Left lung (tissue), 10 donors: ENCODE data around the gene TMEM51. TPM values are rescaled to one million over a fixed set of nuclear protein-coding genes. Genes with fewer than 3 reads are reported as not detected.
A peak's percentile ranks its signal among the peaks of the same experiment; 100 is the strongest.

Source experiments
- ATAC-seq: fragments of 200-7000 bp; cut with Tn5 transposase; one replicate; pipeline ENCODE4 v1.9.1; 2020; ENCODE audit warnings: moderate library complexity
- DNase-seq, 4 donors: peaks; one replicate each; pipeline ENCODE4 v3.0.0-alpha.2; 2013 to 2020
- H3K27ac ChIP-seq, 2 donors: fragments of 200-600 bp; sonication (generic) in 1 of 2; one replicate each; pipeline versions ENCODE4 v1.5.0 to v1.8.0; 2020 to 2021
- H3K27me3 ChIP-seq, 2 donors: fragments of 200-600 bp; sonication (generic) in 1 of 2; one replicate each; pipeline versions ENCODE4 v1.5.0 to v1.8.0; 2020 to 2021
- H3K36me3 ChIP-seq, 2 donors: fragments of 200-600 bp; sonication (generic) in 1 of 2; one replicate each; pipeline versions ENCODE4 v1.5.0 to v1.8.0; 2020 to 2021
- H3K4me1 ChIP-seq, 2 donors: fragments of 200-600 bp; one replicate each; pipeline ENCODE4 v1.8.0; 2021
- H3K4me3 ChIP-seq, 2 donors: fragments of 200-600 bp; sonication (generic) in 1 of 2; one replicate each; pipeline versions ENCODE4 v1.5.0 to v1.8.0; 2020 to 2021; ENCODE audit warnings: mild to moderate bottlenecking in 1 of 2
- H3K9me3 ChIP-seq, 2 donors: fragments of 200-600 bp; sonication (generic) in 1 of 2; one replicate each; pipeline versions ENCODE4 v1.5.0 to v1.8.0; 2020 to 2021
- intact Hi-C, 2 donors: fragments of 100-400 bp; cut with DNase I; formaldehyde crosslinking; loops; one replicate each; pipeline versions ENCODE4 v1.11.2 to v1.14.2; 2022
- polyA plus RNA-seq, 6 donors: library from polyadenylated mRNA; unstranded; fragments of 120-200 nt; gene quantifications; one replicate each; pipeline ENCODE4 v1.2.1, GENCODE V29; 2013; ENCODE audit not compliant: insufficient read length in 6 of 6
- total RNA-seq, 2 donors: library from RNA; stranded (reverse); fragmentation: NEBNext Ultra II Directional; extraction: Animal tissue kit (Norgen Biotek cat#: 25700); gene quantifications; one replicate each; pipeline ENCODE4 v1.2.1, GENCODE V29; 2021
- TF ChIP-seq, protein P1 (sequence below), 2 donors: fragments of 200-600 bp; sonication (generic) in 1 of 2; IDR thresholded peaks; one replicate each; pipeline versions ENCODE4 v1.5.0 to v1.8.0; 2021; ENCODE audit warnings: antibody characterized with exemption in 2 of 2
- donor health status: DM: no; HTN: yes; CAD: no.
- donor health status: DM: no; HTN: no; CAD: no.

The TMEM51 gene
- total and polyA plus RNA-seq, 8 donors, result 10.6 to 17.9 (median 15.7) TPM

DNA sequence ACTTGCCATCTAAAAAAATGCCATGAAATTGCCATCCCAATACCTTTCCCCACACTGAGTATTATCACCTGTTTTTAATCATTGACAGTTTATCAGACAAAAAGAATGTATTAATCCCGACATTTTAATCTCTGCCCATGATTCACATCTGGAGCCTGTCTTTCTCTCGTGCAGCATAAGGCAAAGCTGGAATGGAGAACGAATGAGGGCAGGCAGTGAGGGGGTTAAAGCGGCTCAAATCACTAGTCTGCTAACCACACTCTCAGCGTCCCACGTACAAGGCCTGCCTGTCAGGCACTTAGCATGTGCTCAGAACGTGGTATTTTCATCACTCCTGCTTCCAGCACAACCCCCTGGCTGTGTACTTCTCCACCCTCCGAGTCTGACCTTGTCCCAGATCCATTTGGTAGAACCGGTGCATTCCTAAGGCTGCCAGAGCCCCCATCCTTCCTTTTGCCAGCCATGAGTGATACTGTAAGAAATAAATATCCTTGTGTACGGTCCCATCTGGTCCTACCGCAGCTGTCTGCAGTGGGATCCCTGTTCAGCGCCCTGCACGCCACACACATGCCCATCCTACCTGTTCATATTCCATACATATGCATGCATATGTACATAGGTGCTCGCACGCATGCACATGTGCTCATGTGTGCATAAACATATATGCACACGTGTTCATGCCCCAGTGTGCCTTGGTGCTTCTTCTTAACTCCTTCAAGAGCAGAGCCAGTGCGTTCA, 58.8 kb downstream of the TMEM51 start:
- ATAC-seq (no peak), DNase-seq (no peak)
- intact Hi-C loops, result no loop called here
- Histone ChIP-seq H3K9me3 (no peaks in the 10 kb centered on the region), H3K27ac (peak overlapping the region in 1 of 2 donors; percentile 37), H3K27me3 (no peaks in the 10 kb centered on the region), H3K4me3 (no peak overlapping the region), H3K36me3 (peaks cover 0 to 14% of the 10 kb centered on the region in 2 donors), H3K4me1 (peaks cover 12 to 22% of the 10 kb centered on the region in 2 donors)
- TF ChIP-seq, protein P1, sequence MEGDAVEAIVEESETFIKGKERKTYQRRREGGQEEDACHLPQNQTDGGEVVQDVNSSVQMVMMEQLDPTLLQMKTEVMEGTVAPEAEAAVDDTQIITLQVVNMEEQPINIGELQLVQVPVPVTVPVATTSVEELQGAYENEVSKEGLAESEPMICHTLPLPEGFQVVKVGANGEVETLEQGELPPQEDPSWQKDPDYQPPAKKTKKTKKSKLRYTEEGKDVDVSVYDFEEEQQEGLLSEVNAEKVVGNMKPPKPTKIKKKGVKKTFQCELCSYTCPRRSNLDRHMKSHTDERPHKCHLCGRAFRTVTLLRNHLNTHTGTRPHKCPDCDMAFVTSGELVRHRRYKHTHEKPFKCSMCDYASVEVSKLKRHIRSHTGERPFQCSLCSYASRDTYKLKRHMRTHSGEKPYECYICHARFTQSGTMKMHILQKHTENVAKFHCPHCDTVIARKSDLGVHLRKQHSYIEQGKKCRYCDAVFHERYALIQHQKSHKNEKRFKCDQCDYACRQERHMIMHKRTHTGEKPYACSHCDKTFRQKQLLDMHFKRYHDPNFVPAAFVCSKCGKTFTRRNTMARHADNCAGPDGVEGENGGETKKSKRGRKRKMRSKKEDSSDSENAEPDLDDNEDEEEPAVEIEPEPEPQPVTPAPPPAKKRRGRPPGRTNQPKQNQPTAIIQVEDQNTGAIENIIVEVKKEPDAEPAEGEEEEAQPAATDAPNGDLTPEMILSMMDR (IDR thresholded peaks at IDR 0.05), result no peak

DNA sequence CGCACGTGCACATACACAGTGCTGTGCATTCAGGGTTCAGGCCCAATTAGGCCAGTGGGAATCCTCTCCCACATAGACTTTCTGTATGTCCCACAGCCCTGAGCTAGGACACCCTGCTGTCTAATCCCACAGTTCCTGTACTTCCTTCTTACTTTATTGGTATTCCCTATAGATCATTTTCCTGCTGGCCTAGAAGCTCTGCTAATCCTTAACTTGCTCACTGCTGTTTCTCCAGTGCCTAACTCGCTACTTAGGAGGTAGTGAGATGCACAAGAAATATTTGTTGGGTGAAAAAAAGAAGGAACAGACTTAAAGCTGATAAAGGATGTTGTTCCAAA, 59.4 kb downstream of the TMEM51 start:
- TF ChIP-seq, protein P1 (IDR thresholded peaks at IDR 0.05), result no peak
- Histone ChIP-seq H3K36me3 (peaks cover 0 to 14% of the 10 kb centered on the region in 2 donors), H3K27ac (peak overlapping the region in 1 of 2 donors; percentile 46), H3K4me3 (no peak overlapping the region), H3K4me1 (peaks cover 12 to 24% of the 10 kb centered on the region in 2 donors), H3K9me3 (no peaks in the 10 kb centered on the region), H3K27me3 (no peaks in the 10 kb centered on the region)
- DNase-seq (no peak), ATAC-seq (no peak)
- intact Hi-C loops, result no loop called here

DNA sequence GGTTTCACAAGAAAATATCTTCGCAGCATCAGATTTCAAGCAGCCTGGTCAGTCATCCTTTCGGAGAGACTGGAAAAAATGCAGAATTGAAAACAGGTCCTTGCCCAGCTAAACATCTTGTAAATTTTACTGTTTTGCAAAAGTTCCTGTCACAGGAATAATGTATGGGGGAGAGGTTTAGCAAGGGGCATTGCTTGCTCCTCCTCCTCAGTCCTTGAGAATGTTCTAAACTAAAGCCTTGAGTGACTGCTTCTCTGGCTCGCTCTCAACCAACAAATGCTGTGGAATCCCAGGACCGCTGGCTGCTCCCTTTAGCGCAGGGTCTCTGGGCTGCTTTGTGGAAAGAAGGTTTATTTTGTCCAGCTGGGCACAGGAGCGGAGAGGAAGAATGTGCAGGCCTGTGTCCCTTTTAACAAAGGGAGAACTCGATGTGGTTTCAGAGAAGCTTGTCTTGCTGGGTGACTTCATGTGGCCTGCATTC, 59.8 kb downstream of the TMEM51 start:
- peaks cover 0 to 14% of the 10 kb centered on the region in 2 donors for H3K36me3 ChIP-seq
- DNase-seq (peak in 1 of 4 donors; percentile 42), ATAC-seq (peak; percentile 43)
- TF ChIP-seq, protein P1 (IDR thresholded peaks at IDR 0.05), result no peak
- no peaks in the 10 kb centered on the region for H3K27me3 ChIP-seq
- intact Hi-C loops, result no loop called here
- H3K9me3 ChIP-seq, result no peaks in the 10 kb centered on the region
- H3K4me3 ChIP-seq, result no peak overlapping the region
- H3K27ac ChIP-seq, result peak overlapping the region in 1 of 2 donors; percentile 46
- peaks cover 12 to 28% of the 10 kb centered on the region in 2 donors for H3K4me1 ChIP-seq

DNA sequence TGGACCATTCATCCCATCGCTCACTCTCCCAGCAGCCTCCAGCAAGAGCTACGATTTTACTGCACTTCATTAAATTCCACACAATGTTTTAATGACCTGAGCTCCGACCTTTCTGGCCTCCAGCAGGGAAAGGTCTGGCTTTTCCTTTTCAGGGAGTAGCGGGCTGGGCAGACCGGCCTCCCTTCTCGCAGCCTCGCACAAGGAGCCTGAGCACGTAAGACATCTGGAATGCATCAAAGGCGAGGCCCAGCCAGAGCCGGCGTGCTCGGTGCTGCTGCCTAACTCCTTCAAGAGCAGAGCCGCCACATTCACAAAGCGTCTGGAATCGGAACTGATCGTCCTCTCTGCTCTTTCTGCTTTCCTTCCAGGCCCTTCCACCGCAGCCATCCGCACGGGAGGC, 61.0 kb downstream of the TMEM51 start:
- H3K4me1 ChIP-seq, result peaks cover 12 to 35% of the 10 kb centered on the region in 2 donors
- H3K4me3 ChIP-seq, result no peak overlapping the region
- DNase-seq (peak in 2 of 4 donors; percentile 63 to 78), ATAC-seq (peak; percentile 32)
- no peaks in the 10 kb centered on the region for H3K27me3 ChIP-seq
- intact Hi-C loops, result no loop called here
- TF ChIP-seq, protein P1 (IDR thresholded peaks at IDR 0.05), result no peak
- H3K9me3 ChIP-seq, result no peaks in the 10 kb centered on the region
- peak overlapping the region in 1 of 2 donors; percentile 67 for H3K27ac ChIP-seq
- peaks cover 0 to 18% of the 10 kb centered on the region in 2 donors for H3K36me3 ChIP-seq

DNA sequence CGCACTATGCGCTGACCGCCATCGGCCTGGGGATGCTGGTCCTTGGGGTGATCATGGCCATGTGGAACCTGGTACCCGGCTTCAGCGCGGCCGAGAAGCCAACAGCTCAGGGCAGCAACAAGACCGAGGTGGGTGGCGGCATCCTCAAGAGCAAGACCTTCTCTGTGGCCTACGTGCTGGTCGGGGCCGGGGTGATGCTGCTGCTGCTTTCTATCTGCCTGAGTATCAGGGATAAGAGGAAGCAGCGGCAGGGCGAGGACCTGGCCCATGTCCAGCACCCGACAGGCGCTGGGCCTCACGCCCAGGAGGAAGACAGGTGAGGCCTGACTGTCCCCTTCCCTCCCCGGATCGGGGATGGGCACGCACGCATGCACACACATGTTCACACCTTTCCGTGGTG, 61.6 kb downstream of the TMEM51 start:
- Histone ChIP-seq H3K9me3 (no peaks in the 10 kb centered on the region), H3K4me3 (no peak overlapping the region), H3K27me3 (no peaks in the 10 kb centered on the region), H3K27ac (peak overlapping the region in 1 of 2 donors; percentile 67), H3K36me3 (peaks cover 0 to 24% of the 10 kb centered on the region in 2 donors), H3K4me1 (peaks cover 12 to 35% of the 10 kb centered on the region in 2 donors)
- TF ChIP-seq, protein P1 (IDR thresholded peaks at IDR 0.05), result no peak
- DNase-seq (peak in 1 of 4 donors; percentile 72), ATAC-seq (no peak)
- intact Hi-C loops, result no loop called here
